ENCODE measurements around the gene XRN2.

Gene XRN2

GRCh38 chr20:21308340-21308739, 5.2 kb downstream of the XRN2 start:
- H2BK5ac ChIP-seq (ENCODE audit: low read length): no peak overlapping the region
- no peak overlapping the region for H4K8ac ChIP-seq (ENCODE audit: low read depth, low read length)
- no peak overlapping the region for H2AK5ac ChIP-seq (ENCODE audit: low read depth, low read length)
- no CpG with 5 or more reads among the region's 2 CpGs for WGBS, 2 donors (ENCODE audit: extremely low coverage in 2 of 2, insufficient read length in 2 of 2, insufficient replicate concordance in 1 of 2)
- no peak overlapping the region for H3K18ac ChIP-seq (ENCODE audit: low read length)
- no peak overlapping the region for H2BK120ac ChIP-seq (ENCODE audit: low read depth, low read length)
- no peak overlapping the region for H2BK12ac ChIP-seq (ENCODE audit: low read length)
- H3K27ac ChIP-seq (replicated peaks; ENCODE audit: low read length): no peak overlapping the region
- peaks cover 2% of the 10 kb centered on the region for H3K79me1 ChIP-seq (ENCODE audit: low read depth, low read length)
- no peak overlapping the region for H2AFZ ChIP-seq (ENCODE audit: low read length)
- no peak overlapping the region for H3K4ac ChIP-seq (ENCODE audit: low read length)
- DNase-seq (ENCODE audit: low spot score): no peak
- H4K91ac ChIP-seq (ENCODE audit: low read depth, low read length, poor library complexity): no peak overlapping the region
- peaks cover 0 to 5% of the 10 kb centered on the region in 2 donors for H3K9me3 ChIP-seq (replicated peaks in 1 of 2; ENCODE audit: control insufficient read depth in 2 of 2, insufficient read depth in 1 of 2, low read depth in 1 of 2, low read length in 2 of 2)
- no peaks in the 10 kb centered on the region for H3K4me1 ChIP-seq (ENCODE audit: control insufficient read depth in 2 of 2, insufficient read depth in 1 of 2, low read depth in 1 of 2, low read length in 2 of 2)
- H3K4me2 ChIP-seq (ENCODE audit: insufficient read depth, low read length, poor library complexity, severe bottlenecking): no peak overlapping the region
- H3K14ac ChIP-seq (ENCODE audit: low read length): no peak overlapping the region
- no peak overlapping the region for H3K23ac ChIP-seq (ENCODE audit: low read depth, low read length, poor library complexity)
- no peak overlapping the region for H3K4me3 ChIP-seq (ENCODE audit: low read length in 2 of 2)
- no peak overlapping the region for H2BK15ac ChIP-seq (ENCODE audit: low read length)
- H3K9ac ChIP-seq (ENCODE audit: low read depth, low read length, poor library complexity): no peak overlapping the region
- H3K36me3 ChIP-seq (replicated peaks in 1 of 2; ENCODE audit: control insufficient read depth in 2 of 2, insufficient read depth in 2 of 2, low read length in 2 of 2): peaks cover 2 to 48% of the 10 kb centered on the region in 2 donors
- H3K27me3 ChIP-seq (ENCODE audit: control insufficient read depth in 3 of 3, insufficient read depth in 3 of 3, low read depth in 1 of 3, low read length in 3 of 3): no peaks in the 10 kb centered on the region

DNA sequence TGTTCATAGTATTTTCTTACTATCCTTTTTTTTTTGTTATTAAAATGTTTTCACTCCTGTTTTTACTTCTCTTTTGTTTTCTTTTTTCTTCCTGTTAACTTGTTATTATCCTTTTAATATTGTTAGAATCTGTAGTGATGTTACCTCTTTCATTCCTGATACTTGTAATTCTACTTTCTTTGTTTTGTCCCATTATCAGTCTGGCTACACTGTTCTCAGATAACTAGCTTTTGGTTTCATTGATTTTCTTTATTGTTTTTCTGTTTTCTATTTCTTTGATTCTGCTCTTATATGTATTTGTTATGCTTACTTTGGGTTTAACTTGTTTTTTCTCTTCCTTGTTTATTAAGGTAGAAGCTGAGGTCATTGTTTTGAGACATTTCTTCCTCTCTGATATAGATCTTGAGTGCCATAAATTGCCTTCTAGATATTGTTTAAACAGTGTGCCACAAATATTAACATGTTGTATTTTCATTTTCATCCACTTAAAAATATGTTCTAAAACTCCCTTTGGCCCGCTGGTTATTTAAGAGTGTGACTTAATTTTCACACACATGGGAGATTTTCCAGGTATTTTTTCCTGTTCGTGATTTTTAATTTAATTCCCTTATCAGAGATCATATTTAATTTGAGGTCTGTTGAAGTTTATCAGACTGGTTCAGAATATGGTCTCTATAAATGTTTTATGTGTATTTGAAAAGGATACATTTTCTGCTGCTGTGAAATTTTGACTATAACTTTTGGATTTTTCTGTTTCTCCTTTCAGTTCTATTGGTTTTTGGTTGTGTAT, 6.7 kb downstream of the XRN2 start:
- Histone ChIP-seq H3K18ac (ENCODE audit: low read length) (no peak overlapping the region), H3K4me3 (ENCODE audit: low read length in 2 of 2) (no peak overlapping the region), H3K36me3 (replicated peaks in 1 of 2; ENCODE audit: control insufficient read depth in 2 of 2, insufficient read depth in 2 of 2, low read length in 2 of 2) (peaks cover 2 to 46% of the 10 kb centered on the region in 2 donors), H2BK12ac (ENCODE audit: low read length) (no peak overlapping the region), H2BK15ac (ENCODE audit: low read length) (no peak overlapping the region), H3K27ac (replicated peaks; ENCODE audit: low read length) (no peak overlapping the region), H4K91ac (ENCODE audit: low read depth, low read length, poor library complexity) (no peak overlapping the region), H3K4ac (ENCODE audit: low read length) (no peak overlapping the region), H3K14ac (ENCODE audit: low read length) (no peak overlapping the region), H3K79me1 (ENCODE audit: low read depth, low read length) (no peaks in the 10 kb centered on the region), H3K9me3 (replicated peaks in 1 of 2; ENCODE audit: control insufficient read depth in 2 of 2, insufficient read depth in 1 of 2, low read depth in 1 of 2, low read length in 2 of 2) (peaks cover 0 to 8% of the 10 kb centered on the region in 2 donors), H2BK5ac (ENCODE audit: low read length) (no peak overlapping the region), H3K23ac (ENCODE audit: low read depth, low read length, poor library complexity) (no peak overlapping the region), H2AFZ (ENCODE audit: low read length) (no peak overlapping the region), H3K27me3 (ENCODE audit: control insufficient read depth in 3 of 3, insufficient read depth in 3 of 3, low read depth in 1 of 3, low read length in 3 of 3) (no peaks in the 10 kb centered on the region), H4K8ac (ENCODE audit: low read depth, low read length) (no peak overlapping the region), H3K4me2 (ENCODE audit: insufficient read depth, low read length, poor library complexity, severe bottlenecking) (no peak overlapping the region), H3K4me1 (ENCODE audit: control insufficient read depth in 2 of 2, insufficient read depth in 1 of 2, low read depth in 1 of 2, low read length in 2 of 2) (no peaks in the 10 kb centered on the region), H3K9ac (ENCODE audit: low read depth, low read length, poor library complexity) (no peak overlapping the region), H2BK120ac (ENCODE audit: low read depth, low read length) (no peak overlapping the region), H2AK5ac (ENCODE audit: low read depth, low read length) (no peak overlapping the region)
- no peak for DNase-seq (ENCODE audit: low spot score)
- WGBS, 2 donors (ENCODE audit: extremely low coverage in 2 of 2, insufficient read length in 2 of 2, insufficient replicate concordance in 1 of 2): no CpG with 5 or more reads among the region's 2 CpGs

GRCh38 chr20:21312813-21313474, 9.8 kb downstream of the XRN2 start:
- H3K9me3 ChIP-seq (replicated peaks in 1 of 2; ENCODE audit: control insufficient read depth in 2 of 2, insufficient read depth in 1 of 2, low read depth in 1 of 2, low read length in 2 of 2): peaks cover 0 to 20% of the 10 kb centered on the region in 2 donors
- H3K14ac ChIP-seq (ENCODE audit: low read length): no peak overlapping the region
- H2AFZ ChIP-seq (ENCODE audit: low read length): no peak overlapping the region
- no peak overlapping the region for H2BK120ac ChIP-seq (ENCODE audit: low read depth, low read length)
- H4K91ac ChIP-seq (ENCODE audit: low read depth, low read length, poor library complexity): no peak overlapping the region
- H2AK5ac ChIP-seq (ENCODE audit: low read depth, low read length): no peak overlapping the region
- no peak overlapping the region for H3K18ac ChIP-seq (ENCODE audit: low read length)
- H3K9ac ChIP-seq (ENCODE audit: low read depth, low read length, poor library complexity): no peak overlapping the region
- no peak overlapping the region for H2BK15ac ChIP-seq (ENCODE audit: low read length)
- H3K4me2 ChIP-seq (ENCODE audit: insufficient read depth, low read length, poor library complexity, severe bottlenecking): no peak overlapping the region
- DNase-seq (ENCODE audit: low spot score): no peak
- no peak overlapping the region for H4K8ac ChIP-seq (ENCODE audit: low read depth, low read length)
- H3K4me1 ChIP-seq (ENCODE audit: control insufficient read depth in 2 of 2, insufficient read depth in 1 of 2, low read depth in 1 of 2, low read length in 2 of 2): no peaks in the 10 kb centered on the region
- H2BK12ac ChIP-seq (ENCODE audit: low read length): no peak overlapping the region
- WGBS, 2 donors (ENCODE audit: extremely low coverage in 2 of 2, insufficient read length in 2 of 2, insufficient replicate concordance in 1 of 2): no CpG with 5 or more reads among the region's 10 CpGs
- H3K79me1 ChIP-seq (ENCODE audit: low read depth, low read length): no peaks in the 10 kb centered on the region
- H3K27ac ChIP-seq (replicated peaks; ENCODE audit: low read length): no peak overlapping the region
- H3K36me3 ChIP-seq (replicated peaks in 1 of 2; ENCODE audit: control insufficient read depth in 2 of 2, insufficient read depth in 2 of 2, low read length in 2 of 2): peaks cover 2 to 41% of the 10 kb centered on the region in 2 donors
- no peak overlapping the region for H2BK5ac ChIP-seq (ENCODE audit: low read length)
- no peak overlapping the region for H3K4me3 ChIP-seq (ENCODE audit: low read length in 2 of 2)
- H3K27me3 ChIP-seq (ENCODE audit: control insufficient read depth in 3 of 3, insufficient read depth in 3 of 3, low read depth in 1 of 3, low read length in 3 of 3): no peaks in the 10 kb centered on the region
- H3K4ac ChIP-seq (ENCODE audit: low read length): no peak overlapping the region
- H3K23ac ChIP-seq (ENCODE audit: low read depth, low read length, poor library complexity): no peak overlapping the region

- Histone ChIP-seq H3K4ac (ENCODE audit: low read length) (no peak overlapping the region), H2BK5ac (ENCODE audit: low read length) (no peak overlapping the region), H2BK12ac (ENCODE audit: low read length) (no peak overlapping the region), H3K18ac (ENCODE audit: low read length) (no peak overlapping the region), H4K8ac (ENCODE audit: low read depth, low read length) (no peak overlapping the region), H3K4me3 (ENCODE audit: low read length in 2 of 2) (no peak overlapping the region), H3K14ac (ENCODE audit: low read length) (no peak overlapping the region), H3K4me1 (ENCODE audit: control insufficient read depth in 2 of 2, insufficient read depth in 1 of 2, low read depth in 1 of 2, low read length in 2 of 2) (no peaks in the 10 kb centered on the region), H3K9ac (ENCODE audit: low read depth, low read length, poor library complexity) (no peak overlapping the region), H2AFZ (ENCODE audit: low read length) (no peak overlapping the region), H4K91ac (ENCODE audit: low read depth, low read length, poor library complexity) (no peak overlapping the region), H3K27me3 (ENCODE audit: control insufficient read depth in 3 of 3, insufficient read depth in 3 of 3, low read depth in 1 of 3, low read length in 3 of 3) (no peaks in the 10 kb centered on the region), H3K79me1 (ENCODE audit: low read depth, low read length) (no peaks in the 10 kb centered on the region), H3K9me3 (replicated peaks in 1 of 2; ENCODE audit: control insufficient read depth in 2 of 2, insufficient read depth in 1 of 2, low read depth in 1 of 2, low read length in 2 of 2) (peaks cover 0 to 31% of the 10 kb centered on the region in 2 donors), H2AK5ac (ENCODE audit: low read depth, low read length) (no peak overlapping the region), H3K23ac (ENCODE audit: low read depth, low read length, poor library complexity) (no peak overlapping the region), H3K36me3 (replicated peaks in 1 of 2; ENCODE audit: control insufficient read depth in 2 of 2, insufficient read depth in 2 of 2, low read length in 2 of 2) (peaks cover 0 to 19% of the 10 kb centered on the region in 2 donors), H2BK15ac (ENCODE audit: low read length) (no peak overlapping the region), H3K4me2 (ENCODE audit: insufficient read depth, low read length, poor library complexity, severe bottlenecking) (no peak overlapping the region), H3K27ac (replicated peaks; ENCODE audit: low read length) (no peak overlapping the region), H2BK120ac (ENCODE audit: low read depth, low read length) (no peak overlapping the region)
- no peak for DNase-seq (ENCODE audit: low spot score)
- WGBS, 2 donors (ENCODE audit: extremely low coverage in 2 of 2, insufficient read length in 2 of 2, insufficient replicate concordance in 1 of 2): no CpG with 5 or more reads among the region's 4 CpGs
Measured at GRCh38 chr20:21315138-21315537, 12.0 kb downstream of the XRN2 start.
